GM23248 (cell line): Measurements from ENCODE around the gene IQGAP1.

Experiments used
- EZH2 ChIP-seq: fragments of 200-600 bp; sonication (generic); IDR thresholded peaks from 2 replicates; pipeline ENCODE4 v1.6.1; 2018; ENCODE audit warnings: antibody characterized with exemption, mild to moderate bottlenecking; ENCODE audit not compliant: insufficient read depth, poor library complexity, severe bottlenecking
- EZH2phosphoT487 ChIP-seq: fragments of 200-600 bp; sonication (generic); IDR thresholded peaks from 2 replicates; pipeline ENCODE4 v1.6.1; 2018; ENCODE audit warnings: antibody characterized with exemption, moderate library complexity, mild to moderate bottlenecking, low read depth; ENCODE audit not compliant: insufficient read depth

- TF ChIP-seq EZH2 (no peak), EZH2phosphoT487 (no peak)
Observed at GRCh38 chr15:90435652-90436337, 47.8 kb downstream of the IQGAP1 start.
